Measurements from ENCODE around the gene CHMP1B. TPM values are rescaled to one million over a fixed set of nuclear protein-coding genes. Genes with fewer than 3 reads are reported as not detected.

The CHMP1B gene
- total RNA-seq, 4 donors from 2014 or later, result 75.4 to 99.5 (median 85.9) TPM

DNA sequence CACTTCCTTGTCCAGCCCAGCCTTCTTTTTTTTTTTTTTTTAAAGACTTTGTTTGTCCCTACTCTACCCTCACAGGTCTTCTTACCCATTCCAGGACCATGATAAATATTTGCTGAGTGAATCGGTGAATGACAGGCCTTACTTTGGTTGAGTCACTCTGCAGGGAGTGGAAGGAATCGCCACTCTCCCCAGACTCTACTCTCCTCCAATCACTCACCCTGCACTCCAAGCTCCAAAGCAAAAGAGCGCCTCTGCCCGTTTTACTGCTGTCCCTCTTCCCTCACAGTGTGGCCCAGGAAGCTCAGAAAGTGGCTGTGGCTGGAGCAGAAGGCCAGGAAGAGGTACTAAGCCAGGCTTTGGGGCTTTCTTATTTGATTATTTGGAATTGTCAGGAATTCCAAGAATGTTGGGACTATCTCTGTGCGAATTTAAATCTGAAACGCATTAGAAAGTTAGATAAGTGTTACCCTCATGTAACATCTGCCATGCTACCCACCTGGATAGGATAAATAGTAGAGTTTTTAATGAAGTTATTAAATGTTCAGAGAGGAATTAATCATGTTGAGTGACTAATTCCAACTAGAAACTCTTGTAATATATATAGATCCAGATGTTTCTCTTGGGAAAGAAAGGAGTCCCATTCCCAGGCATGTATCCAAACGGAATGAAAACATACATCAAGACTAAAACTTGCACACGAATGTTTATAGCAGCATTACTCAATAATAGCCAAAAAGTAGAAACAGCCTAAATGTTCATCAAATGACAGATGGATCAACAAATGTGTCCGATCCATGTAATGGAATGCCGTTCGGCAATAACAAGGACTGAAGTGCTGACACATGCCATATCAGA lies 43.0 kb upstream of the CHMP1B start:
- intact Hi-C loops (cut with DNase I), result no loop called here

DNA sequence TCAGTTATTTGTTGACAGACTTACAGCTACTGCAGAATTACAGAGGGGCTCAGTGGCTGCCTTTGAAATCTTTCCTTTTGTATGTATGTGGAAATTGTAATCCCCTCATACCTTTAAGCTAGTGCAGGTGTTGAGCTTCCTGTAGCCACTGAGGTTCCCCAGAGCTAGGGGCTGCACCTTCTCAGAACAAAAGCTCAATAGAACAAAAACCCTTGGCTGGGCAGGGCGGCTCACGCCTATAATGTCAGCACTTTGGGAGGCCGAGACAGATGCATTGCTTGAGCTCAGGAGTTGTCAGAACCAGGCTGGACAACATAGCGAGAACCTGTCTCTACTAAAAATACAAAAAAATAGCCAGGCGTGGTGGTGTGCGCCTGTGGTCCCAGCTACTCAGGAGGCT lies 41.3 kb upstream of the CHMP1B start:
- no peak for TF ChIP-seq POLR2A (IDR thresholded peaks at IDR 0.05)
- TF ChIP-seq, protein P1, sequence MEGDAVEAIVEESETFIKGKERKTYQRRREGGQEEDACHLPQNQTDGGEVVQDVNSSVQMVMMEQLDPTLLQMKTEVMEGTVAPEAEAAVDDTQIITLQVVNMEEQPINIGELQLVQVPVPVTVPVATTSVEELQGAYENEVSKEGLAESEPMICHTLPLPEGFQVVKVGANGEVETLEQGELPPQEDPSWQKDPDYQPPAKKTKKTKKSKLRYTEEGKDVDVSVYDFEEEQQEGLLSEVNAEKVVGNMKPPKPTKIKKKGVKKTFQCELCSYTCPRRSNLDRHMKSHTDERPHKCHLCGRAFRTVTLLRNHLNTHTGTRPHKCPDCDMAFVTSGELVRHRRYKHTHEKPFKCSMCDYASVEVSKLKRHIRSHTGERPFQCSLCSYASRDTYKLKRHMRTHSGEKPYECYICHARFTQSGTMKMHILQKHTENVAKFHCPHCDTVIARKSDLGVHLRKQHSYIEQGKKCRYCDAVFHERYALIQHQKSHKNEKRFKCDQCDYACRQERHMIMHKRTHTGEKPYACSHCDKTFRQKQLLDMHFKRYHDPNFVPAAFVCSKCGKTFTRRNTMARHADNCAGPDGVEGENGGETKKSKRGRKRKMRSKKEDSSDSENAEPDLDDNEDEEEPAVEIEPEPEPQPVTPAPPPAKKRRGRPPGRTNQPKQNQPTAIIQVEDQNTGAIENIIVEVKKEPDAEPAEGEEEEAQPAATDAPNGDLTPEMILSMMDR (IDR thresholded peaks at IDR 0.05), result no peak
- DNase-seq, result no peak
- Histone ChIP-seq H3K27ac (no peak overlapping the region), H3K27me3 (no peaks in the 10 kb centered on the region), H3K9me3 (no peaks in the 10 kb centered on the region), H3K4me3 (replicated peaks in 1 of 3) (no peak overlapping the region), H3K4me1 (no peaks in the 10 kb centered on the region), H3K36me3 (no peaks in the 10 kb centered on the region)
- 97 to 100% methylated on average over 5 to 6 of the region's 6 CpGs for WGBS, 2 donors
- intact Hi-C loops (cut with DNase I), result no loop called here

More for the DNA sequence above, 43.0 kb upstream of the CHMP1B start:
- no peaks in the 10 kb centered on the region for H3K27me3 ChIP-seq
- no peak overlapping the region for H3K4me3 ChIP-seq (replicated peaks in 1 of 3)
- TF ChIP-seq POLR2A (IDR thresholded peaks at IDR 0.05), result no peak
- TF ChIP-seq, protein P1 (IDR thresholded peaks at IDR 0.05), result no peak
- no peak overlapping the region for H3K27ac ChIP-seq
- H3K36me3 ChIP-seq, result no peaks in the 10 kb centered on the region
- WGBS, 2 donors, result 74 to 76% methylated on average over 11 of the region's 11 CpGs
- no peaks in the 10 kb centered on the region for H3K4me1 ChIP-seq
- no peaks in the 10 kb centered on the region for H3K9me3 ChIP-seq
- no peak for DNase-seq

DNA sequence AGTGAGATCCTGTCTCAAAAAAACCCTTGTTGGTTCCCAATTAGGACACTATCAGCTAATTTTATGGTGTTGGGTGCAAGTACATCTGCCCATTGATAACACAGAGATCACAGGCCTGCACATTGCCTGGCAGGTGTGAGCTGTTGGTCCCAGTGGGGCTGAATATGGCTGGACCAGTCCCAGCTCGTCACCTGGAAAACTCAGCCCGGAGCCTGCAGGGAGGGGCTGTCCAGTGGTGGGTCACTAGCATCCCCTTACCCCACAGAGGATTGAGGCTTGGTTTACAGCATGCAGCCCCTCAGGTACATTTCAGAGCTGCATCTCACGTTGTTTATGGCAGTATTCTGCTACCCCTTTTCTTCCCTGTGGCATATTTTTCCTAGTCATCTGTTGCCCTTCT lies 40.8 kb upstream of the CHMP1B start:
- no peaks in the 10 kb centered on the region for H3K9me3 ChIP-seq
- H3K36me3 ChIP-seq, result no peaks in the 10 kb centered on the region
- no peak for DNase-seq
- 72 to 94% methylated on average over 1 to 3 of the region's 3 CpGs for WGBS, 2 donors
- no peaks in the 10 kb centered on the region for H3K27me3 ChIP-seq
- intact Hi-C loops (cut with DNase I), result no loop called here
- no peak overlapping the region for H3K4me3 ChIP-seq (replicated peaks in 1 of 3)
- H3K4me1 ChIP-seq, result no peaks in the 10 kb centered on the region
- TF ChIP-seq POLR2A (IDR thresholded peaks at IDR 0.05), result no peak
- TF ChIP-seq, protein P1 (IDR thresholded peaks at IDR 0.05), result no peak
- no peak overlapping the region for H3K27ac ChIP-seq

DNA sequence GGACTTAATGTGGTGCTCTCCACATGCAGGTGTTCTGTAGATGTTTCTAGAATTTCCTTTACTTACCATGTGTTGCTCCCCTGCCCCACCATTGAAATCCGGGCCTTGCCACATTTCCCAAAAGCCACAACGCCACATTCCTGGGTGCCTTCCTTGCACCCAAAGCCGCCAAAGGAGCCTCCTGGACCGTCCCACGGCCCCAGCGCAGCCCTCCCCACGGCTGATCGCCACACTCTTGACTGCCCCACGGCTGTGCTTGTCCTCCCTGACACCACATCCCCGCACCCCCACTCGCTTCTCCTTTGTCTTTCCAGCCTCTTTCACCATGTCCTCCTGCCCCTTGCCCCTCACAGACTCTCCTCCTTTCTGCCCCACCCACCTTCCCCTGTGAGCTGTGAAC lies 40.2 kb upstream of the CHMP1B start:
- H3K4me1 ChIP-seq, result no peaks in the 10 kb centered on the region
- H3K36me3 ChIP-seq, result no peaks in the 10 kb centered on the region
- TF ChIP-seq POLR2A (IDR thresholded peaks at IDR 0.05), result no peak
- TF ChIP-seq, protein P1 (IDR thresholded peaks at IDR 0.05), result no peak
- H3K27me3 ChIP-seq, result no peaks in the 10 kb centered on the region
- 91 to 94% methylated on average over 11 of the region's 11 CpGs for WGBS, 2 donors
- intact Hi-C loops (cut with DNase I), result no loop called here
- no peaks in the 10 kb centered on the region for H3K9me3 ChIP-seq
- H3K4me3 ChIP-seq (replicated peaks in 1 of 3), result no peak overlapping the region
- H3K27ac ChIP-seq, result no peak overlapping the region
- DNase-seq, result no peak

DNA sequence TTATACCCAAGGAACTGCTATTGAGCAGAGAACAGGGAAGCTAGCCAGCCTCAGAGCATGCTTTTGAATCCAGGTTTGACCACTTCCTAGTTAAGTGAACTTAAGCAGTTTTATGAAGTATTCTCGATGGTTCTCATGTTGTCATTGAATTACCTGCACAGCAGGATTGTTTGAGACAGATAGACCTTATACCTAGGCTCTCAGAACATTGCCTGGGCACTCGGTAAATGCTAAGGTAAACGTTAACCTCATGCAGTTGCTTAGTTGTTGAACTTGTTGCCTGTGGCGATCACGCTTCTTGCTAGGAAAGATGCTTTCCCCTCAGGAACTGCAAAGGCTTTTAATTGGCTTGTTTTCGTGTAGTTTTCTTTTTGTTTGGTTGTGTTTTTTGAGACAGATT lies 34.0 kb upstream of the CHMP1B start:
- 43 to 48% methylated on average over 6 of the region's 6 CpGs for WGBS, 2 donors
- intact Hi-C loops (cut with DNase I), result no loop called here
- Histone ChIP-seq H3K36me3 (no peaks in the 10 kb centered on the region), H3K4me1 (no peaks in the 10 kb centered on the region), H3K4me3 (replicated peaks in 1 of 3) (no peak overlapping the region), H3K27me3 (no peaks in the 10 kb centered on the region), H3K27ac (no peak overlapping the region), H3K9me3 (no peaks in the 10 kb centered on the region)
- TF ChIP-seq, protein P1 (IDR thresholded peaks at IDR 0.05), result no peak
- no peak for TF ChIP-seq POLR2A (IDR thresholded peaks at IDR 0.05)
- no peak for DNase-seq
